ENCODE results near the gene TPH1.

Gene TPH1
- total RNA-seq, result 0.48 to 0.70 reads per million in 2 donors

DNA sequence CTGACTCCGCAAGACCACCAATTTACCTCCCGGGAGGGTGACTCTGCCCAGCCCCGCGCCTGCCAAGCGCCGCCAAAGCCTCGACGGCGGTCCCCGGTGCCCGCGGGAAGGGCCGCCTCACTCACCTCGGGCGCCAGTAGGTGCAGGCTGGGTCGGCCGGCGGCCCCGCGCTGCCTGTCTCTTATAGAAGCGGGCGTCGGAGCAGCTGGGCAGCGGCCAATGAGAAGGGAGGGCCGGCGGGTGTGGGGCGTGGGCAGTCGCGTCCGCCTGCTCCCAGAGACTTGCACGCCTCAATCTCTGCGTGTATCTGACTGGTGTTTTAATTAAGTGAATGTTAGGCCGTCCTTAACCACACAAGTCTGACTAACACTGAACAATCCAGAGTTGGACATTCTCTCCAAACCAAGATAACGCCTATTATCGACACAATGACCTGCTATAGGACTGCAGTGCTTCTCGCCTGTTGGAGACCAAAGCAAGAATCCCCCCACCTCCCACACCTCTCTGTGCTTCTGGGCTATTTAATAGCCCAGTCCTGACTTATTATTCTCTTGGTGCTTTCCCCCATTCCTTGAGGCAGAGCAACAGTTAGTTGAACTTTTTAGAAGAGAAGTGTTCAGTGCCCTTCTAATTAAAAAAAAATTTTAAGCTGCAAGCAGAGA, at the start of gene TPH1:
Gene TPH1 (minus strand): TSS at position 154 of the 662 bp plus-strand sequence. CDS start 5,507 bp downstream, outside the sequence.
- no peak for DNase-seq

DNA sequence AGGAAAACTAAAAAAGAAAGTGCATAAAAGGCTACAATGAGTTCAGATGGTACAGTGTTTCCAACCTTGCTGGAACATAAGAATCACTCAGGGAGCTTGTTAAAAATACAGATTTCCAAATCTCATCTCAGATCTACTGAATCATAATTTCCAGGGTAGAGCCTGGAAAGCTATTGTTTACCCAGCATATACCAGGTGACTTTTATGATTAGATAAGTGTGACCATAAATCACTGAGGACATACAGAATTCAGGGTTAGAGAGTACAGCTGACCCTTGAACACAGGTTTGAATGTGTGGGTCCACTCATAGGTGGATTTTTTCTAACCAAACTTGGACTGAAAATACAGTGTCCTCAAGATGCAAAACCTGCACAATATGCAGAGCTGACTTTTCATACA, 47.9 kb upstream of the TPH1 start:
- DNase-seq, result no peak

GRCh38 chr11:18091731-18092130, 45.7 kb upstream of the TPH1 start:
- no peak for DNase-seq

DNA sequence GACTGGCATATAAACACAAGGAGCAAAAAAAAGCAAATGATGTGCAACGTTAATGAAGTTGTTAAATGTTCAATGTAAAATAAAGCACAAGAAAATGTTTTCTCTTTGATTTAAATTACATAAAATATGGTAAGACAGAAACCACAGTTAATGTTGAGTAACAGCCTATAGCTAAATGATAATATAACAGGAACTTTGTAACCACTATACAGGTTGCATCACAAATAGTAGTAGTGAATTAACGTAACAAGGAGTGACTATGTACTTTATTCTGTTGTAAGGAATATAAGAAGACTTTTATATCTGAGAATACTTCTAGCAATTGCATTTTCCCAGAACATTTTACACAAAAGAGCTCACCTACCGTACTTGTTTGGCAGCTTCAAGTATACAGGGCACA, 42.9 kb upstream of the TPH1 start:
- DNase-seq, result no peak

- DNase-seq, result no peak
Measured at GRCh38 chr11:18088366-18088765, 42.3 kb upstream of the TPH1 start.

- DNase-seq, result no peak
Measured at GRCh38 chr11:18081551-18081950, 35.5 kb upstream of the TPH1 start.

DNA sequence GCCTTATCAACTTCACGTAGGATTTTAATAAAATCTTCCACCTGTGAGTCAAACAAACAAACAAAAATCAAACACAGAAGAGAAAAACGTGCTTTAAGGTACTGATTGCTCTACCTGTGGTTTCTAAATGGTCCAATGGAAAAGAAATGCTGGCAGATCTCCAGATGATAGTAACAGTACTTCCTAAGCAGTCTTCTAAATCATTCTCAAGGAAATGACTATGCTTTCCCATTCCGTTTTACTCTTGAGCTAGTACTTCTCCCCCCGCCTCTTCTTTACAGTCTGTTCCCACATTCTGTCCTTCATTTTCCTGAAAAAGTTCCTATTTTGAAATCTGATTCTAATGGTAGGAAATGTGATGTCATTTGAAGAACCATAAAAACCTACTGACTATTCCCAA, 34.4 kb upstream of the TPH1 start:
- no peak for DNase-seq

DNA sequence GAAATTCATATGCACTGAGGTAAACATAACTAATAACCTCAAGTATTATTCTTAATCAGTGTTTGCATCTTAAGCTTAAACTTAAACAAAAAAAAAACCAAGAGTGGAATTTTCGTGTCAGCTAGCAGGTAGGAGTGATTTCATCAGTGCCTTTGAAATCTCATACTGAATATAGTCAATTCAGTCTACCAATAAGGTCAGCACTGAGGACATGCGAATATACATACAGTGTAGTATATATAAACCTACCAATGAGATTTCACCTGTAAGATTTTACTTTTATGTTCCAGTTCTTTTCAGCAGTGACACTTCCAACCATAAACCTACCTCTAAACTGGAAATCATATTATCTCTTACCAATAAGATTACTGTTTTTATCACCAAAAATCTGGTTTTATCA, 32.8 kb upstream of the TPH1 start:
- DNase-seq, result no peak

- DNase-seq, result no peak
Measured at GRCh38 chr11:18075444-18075843, 29.4 kb upstream of the TPH1 start.

DNA sequence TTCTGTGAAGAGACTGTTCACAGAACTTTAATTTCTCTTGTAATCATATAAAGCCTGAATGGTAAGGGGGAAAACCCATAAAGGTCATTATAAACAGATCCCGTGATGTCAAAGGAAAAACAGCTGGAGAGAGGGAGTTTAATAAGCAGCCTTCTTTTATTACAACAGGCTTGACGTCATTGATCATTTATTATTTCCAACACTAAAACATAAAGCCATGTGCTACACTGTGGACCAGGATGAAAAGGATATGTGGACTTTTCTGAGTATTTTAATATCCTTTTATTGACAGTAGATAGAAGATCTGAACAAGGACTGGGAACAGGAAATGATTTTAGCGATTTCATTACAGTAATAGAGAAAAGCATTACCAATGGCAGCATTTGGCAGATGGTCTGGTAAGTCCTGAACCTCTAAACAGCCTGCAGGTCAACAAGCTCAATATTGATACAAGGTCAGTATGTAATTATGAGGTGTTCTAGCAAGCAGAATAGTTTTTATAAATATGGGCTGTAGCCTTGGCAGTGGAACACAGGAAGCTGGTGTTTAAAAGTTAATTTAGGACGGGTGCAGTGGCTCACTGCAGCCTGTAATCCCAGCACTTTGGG, 25.1 kb upstream of the TPH1 start:
- DNase-seq, result no peak

- no peak for DNase-seq
Measured at GRCh38 chr11:18067372-18067771, 21.3 kb upstream of the TPH1 start.

GRCh38 chr11:18066626-18067025, 20.6 kb upstream of the TPH1 start:
- no peak for DNase-seq

GRCh38 chr11:18065572-18065971, 19.5 kb upstream of the TPH1 start:
- DNase-seq, result no peak

GRCh38 chr11:18064450-18065054, 18.5 kb upstream of the TPH1 start:
- no peak for DNase-seq

GRCh38 chr11:18063862-18064434, 17.9 kb upstream of the TPH1 start:
- DNase-seq, result no peak

GRCh38 chr11:18063125-18063524, 17.1 kb upstream of the TPH1 start:
- DNase-seq, result no peak

DNA sequence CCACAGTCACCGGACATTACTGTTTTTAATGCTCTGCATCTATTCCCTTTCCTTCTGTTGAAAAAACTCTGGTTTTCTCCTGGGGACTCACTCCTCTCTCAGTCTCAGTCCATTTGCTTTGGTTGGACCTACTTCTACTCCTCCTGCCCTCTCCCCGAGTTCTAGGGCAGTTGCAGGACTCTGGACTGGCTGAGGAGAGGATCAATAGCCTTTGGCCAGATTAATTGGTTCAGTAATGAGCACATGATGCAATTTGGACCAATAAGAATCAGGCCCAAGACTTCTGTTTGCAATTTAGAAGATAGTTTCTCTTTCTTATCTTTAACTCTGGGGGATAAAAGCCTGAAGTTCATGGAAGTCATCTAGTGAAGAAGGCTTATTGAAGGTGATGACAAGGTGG, 15.3 kb upstream of the TPH1 start:
- no peak for DNase-seq

- no peak for DNase-seq
Measured at GRCh38 chr11:18056561-18057181, 10.6 kb upstream of the TPH1 start.

GRCh38 chr11:18054511-18055103, 8.5 kb upstream of the TPH1 start:
- no peak for DNase-seq

DNA sequence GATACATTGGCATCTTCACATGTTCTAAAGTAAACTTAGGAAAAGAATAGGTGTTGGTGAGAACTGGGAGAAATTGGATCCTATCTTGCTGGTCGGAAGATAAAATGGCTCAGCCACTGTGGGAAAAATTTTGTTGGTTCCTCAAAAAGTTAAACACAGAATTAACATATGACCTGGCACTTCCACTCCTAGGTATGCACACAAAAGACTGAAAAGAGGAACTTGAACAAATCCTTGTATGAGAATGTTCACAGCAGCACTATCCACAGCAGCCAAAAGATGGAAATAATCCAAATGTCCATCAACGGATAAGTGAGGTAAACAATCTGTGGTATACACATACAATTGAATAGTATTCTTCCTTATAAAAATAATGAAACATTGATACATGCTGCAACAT, 4.8 kb upstream of the TPH1 start:
- DNase-seq, result no peak

GRCh38 chr11:18036456-18036855, 9.6 kb downstream of the TPH1 start:
- no peak for DNase-seq

DNA sequence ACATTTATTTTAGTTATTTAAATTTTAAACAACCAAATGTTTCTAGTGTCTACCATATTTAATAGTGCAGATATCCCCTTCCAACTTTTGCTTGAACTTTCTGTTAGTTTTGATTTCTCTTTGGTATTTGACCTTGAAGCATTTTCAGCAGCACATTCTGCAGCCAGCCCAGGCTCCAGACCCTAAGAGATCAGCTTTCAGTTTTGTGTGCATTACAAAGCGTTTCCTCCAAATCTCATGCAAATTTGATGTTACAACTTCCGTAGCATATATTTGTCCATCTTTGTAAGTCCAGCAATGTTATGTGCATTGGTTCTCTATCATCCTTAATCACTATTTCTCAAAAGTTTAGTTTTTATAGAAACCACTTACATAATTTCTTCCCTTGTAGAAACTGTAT, 18.6 kb downstream of the TPH1 start:
- no peak for DNase-seq

DNA sequence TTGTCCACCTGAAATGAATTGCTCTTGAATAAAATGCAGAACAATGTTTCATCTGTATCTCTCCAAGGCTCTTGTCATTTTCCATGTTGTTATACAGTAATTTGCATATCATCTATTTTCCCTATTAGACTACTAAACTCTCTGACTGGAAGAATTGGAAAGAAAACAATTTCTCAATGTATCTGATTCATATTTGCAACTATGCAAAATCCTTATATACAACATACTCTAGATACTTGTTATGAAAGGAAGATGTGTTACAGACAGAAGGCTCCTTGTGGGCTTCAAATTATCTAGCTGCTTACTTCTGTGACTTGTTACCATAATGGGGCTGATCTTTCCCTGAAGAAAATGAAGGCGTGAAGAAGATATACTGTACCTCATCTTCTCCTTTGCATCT, 23.6 kb downstream of the TPH1 start:
- no peak for DNase-seq
